Neural cell (in vitro differentiated cells): ENCODE results near the gene FRMD4A.

Experiments
- CTCF ChIP-seq: fragments of 450-650 bp; IDR thresholded peaks from 2 replicates; pipeline ENCODE4 v1.5.1; 2014; ENCODE audit warnings: antibody characterized with exemption, mild to moderate bottlenecking, moderate library complexity; ENCODE audit not compliant: poor library complexity, severe bottlenecking
- EZH2 ChIP-seq: fragments of 200-600, 300-800 bp; shearing (Covaris generic), sonication (generic); IDR thresholded peaks from 2 replicates; pipeline ENCODE4 v1.6.1; 2014; ENCODE audit warnings: antibody characterized with exemption, low read length, borderline replicate concordance, mild to moderate bottlenecking; ENCODE audit not compliant: insufficient read depth, poor library complexity, severe bottlenecking
- MXI1 ChIP-seq: fragments of 450-650 bp; conservative IDR thresholded peaks from 2 replicates; pipeline ENCODE4 v1.6.1; 2014; ENCODE audit warnings: antibody characterized with exemption, mild to moderate bottlenecking; ENCODE audit not compliant: poor library complexity, severe bottlenecking
- POLR2AphosphoS5 ChIP-seq: IDR thresholded peaks from 2 replicates; pipeline ENCODE4 v1.6.1; 2012
- RAD21 ChIP-seq: fragments of 450-650 bp; conservative IDR thresholded peaks from 2 replicates; pipeline ENCODE4 v1.6.1; 2014; ENCODE audit warnings: antibody characterized with exemption, mild to moderate bottlenecking, moderate library complexity
- REST ChIP-seq: IDR thresholded peaks from 2 replicates; pipeline ENCODE4 v1.6.1; 2012; ENCODE audit warnings: borderline replicate concordance
- TAF1 ChIP-seq: IDR thresholded peaks from 2 replicates; pipeline ENCODE4 v1.6.1; 2012; ENCODE audit warnings: low read depth

GRCh38 chr10:13922586-13922985, 408.1 kb downstream of the FRMD4A start:
- TF ChIP-seq CTCF (no peak), EZH2 (no peak), POLR2AphosphoS5 (peak; percentile 44), RAD21 (no peak), TAF1 (no peak), REST (no peak), MXI1 (no peak)
